ENCODE measurements around the gene FBXO31. TPM values are rescaled to one million over a fixed set of nuclear protein-coding genes. Genes with fewer than 3 reads are reported as not detected.

The FBXO31 gene
- total RNA-seq, 4 donors from 2014 or later = 89.4 to 241 (median 147) TPM

GRCh38 chr16:87425941-87426340, 42.4 kb upstream of the FBXO31 start:
- Histone ChIP-seq H3K36me3 (peaks cover 2 to 54% (median 7%) of the 10 kb centered on the region in 3 donors), H3K4me3 (no peak overlapping the region), H3K9me3 (no peaks in the 10 kb centered on the region), H3K4me1 (no peaks in the 10 kb centered on the region), H3K27ac (no peak overlapping the region), H3K27me3 (no peaks in the 10 kb centered on the region)
- DNase-seq (ENCODE audit: low spot score in 2 of 2) = no peak
- WGBS, 2 donors = 87 to 93% methylated on average over 12 of the region's 12 CpGs
- TF ChIP-seq CTCF (IDR thresholded peaks at IDR 0.05) (no peak), POLR2A (IDR thresholded peaks at IDR 0.05) (no peak)

DNA sequence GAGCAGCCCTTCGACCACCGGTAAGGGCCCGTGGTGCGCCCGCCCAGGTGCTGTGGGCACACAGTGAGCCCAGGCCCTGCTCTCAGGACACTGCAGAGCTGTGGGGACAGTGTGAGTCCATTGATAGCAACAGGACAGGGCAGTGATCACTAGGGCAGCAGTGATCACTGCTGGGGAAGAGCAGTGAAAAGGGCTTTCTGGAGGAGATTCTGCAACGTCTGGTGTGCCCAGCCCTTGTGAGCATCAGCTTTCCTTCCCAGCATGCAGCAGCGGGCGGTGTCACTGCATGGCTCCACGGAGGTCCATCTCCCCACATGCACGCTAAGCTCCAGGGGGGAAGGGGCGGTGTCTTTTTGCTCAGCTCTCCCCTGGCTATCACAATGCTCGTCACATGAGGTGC, 40.7 kb upstream of the FBXO31 start:
- Histone ChIP-seq H3K36me3 (peaks cover 2 to 60% (median 8%) of the 10 kb centered on the region in 3 donors), H3K4me1 (no peaks in the 10 kb centered on the region), H3K27ac (no peak overlapping the region), H3K27me3 (no peaks in the 10 kb centered on the region), H3K9me3 (no peaks in the 10 kb centered on the region), H3K4me3 (no peak overlapping the region)
- DNase-seq (ENCODE audit: low spot score in 2 of 2) = no peak
- WGBS, 2 donors = 76 to 84% methylated on average over 12 of the region's 12 CpGs
- TF ChIP-seq EP300 (IDR thresholded peaks at IDR 0.05) (no peak), POLR2A (IDR thresholded peaks at IDR 0.05) (no peak), CTCF (IDR thresholded peaks at IDR 0.05) (no peak)

- DNase-seq (ENCODE audit: low spot score in 2 of 2) = no peak
- no peaks in the 10 kb centered on the region for H3K9me3 ChIP-seq
- H3K36me3 ChIP-seq = peaks cover 2 to 69% (median 11%) of the 10 kb centered on the region in 3 donors
- H3K4me1 ChIP-seq = no peaks in the 10 kb centered on the region
- no peak overlapping the region for H3K4me3 ChIP-seq
- TF ChIP-seq POLR2A (IDR thresholded peaks at IDR 0.05) = no peak
- no peak for TF ChIP-seq EP300 (IDR thresholded peaks at IDR 0.05)
- no peak for TF ChIP-seq CTCF (IDR thresholded peaks at IDR 0.05)
- no peak overlapping the region for H3K27ac ChIP-seq
- WGBS, 2 donors = 95% methylated on average over 15 of the region's 15 CpGs
- no peaks in the 10 kb centered on the region for H3K27me3 ChIP-seq
These were observed 39.9 kb upstream of the FBXO31 start for GRCh38 chr16:87423429-87423828.

DNA sequence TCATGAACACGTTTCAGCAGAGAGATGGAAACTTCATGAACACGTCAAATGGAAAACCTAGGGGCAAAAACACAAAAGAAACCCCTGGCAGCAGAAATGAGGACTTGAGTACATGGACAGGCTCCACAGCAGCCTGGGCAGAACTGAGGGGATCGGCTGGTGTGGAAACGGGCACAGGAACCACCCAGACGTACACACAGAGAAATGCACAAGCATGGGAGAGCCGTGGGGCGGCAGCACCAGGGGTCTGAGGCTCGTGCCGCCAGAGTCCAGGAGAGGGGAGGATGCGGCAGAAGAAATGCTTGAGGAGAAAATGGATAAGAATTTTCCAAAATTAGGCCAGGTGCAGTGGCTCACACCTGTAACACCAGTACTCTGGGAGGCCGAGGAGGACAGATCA, 38.5 kb upstream of the FBXO31 start:
- Histone ChIP-seq H3K9me3 (no peaks in the 10 kb centered on the region), H3K27ac (no peak overlapping the region), H3K36me3 (peaks cover 2 to 82% (median 11%) of the 10 kb centered on the region in 3 donors), H3K27me3 (no peaks in the 10 kb centered on the region), H3K4me3 (no peak overlapping the region), H3K4me1 (no peaks in the 10 kb centered on the region)
- no peak for TF ChIP-seq EP300 (IDR thresholded peaks at IDR 0.05)
- no peak for TF ChIP-seq CTCF (IDR thresholded peaks at IDR 0.05)
- TF ChIP-seq POLR2A (IDR thresholded peaks at IDR 0.05) = no peak
- 92 to 96% methylated on average over 11 of the region's 11 CpGs for WGBS, 2 donors
- no peak for DNase-seq (ENCODE audit: low spot score in 2 of 2)

DNA sequence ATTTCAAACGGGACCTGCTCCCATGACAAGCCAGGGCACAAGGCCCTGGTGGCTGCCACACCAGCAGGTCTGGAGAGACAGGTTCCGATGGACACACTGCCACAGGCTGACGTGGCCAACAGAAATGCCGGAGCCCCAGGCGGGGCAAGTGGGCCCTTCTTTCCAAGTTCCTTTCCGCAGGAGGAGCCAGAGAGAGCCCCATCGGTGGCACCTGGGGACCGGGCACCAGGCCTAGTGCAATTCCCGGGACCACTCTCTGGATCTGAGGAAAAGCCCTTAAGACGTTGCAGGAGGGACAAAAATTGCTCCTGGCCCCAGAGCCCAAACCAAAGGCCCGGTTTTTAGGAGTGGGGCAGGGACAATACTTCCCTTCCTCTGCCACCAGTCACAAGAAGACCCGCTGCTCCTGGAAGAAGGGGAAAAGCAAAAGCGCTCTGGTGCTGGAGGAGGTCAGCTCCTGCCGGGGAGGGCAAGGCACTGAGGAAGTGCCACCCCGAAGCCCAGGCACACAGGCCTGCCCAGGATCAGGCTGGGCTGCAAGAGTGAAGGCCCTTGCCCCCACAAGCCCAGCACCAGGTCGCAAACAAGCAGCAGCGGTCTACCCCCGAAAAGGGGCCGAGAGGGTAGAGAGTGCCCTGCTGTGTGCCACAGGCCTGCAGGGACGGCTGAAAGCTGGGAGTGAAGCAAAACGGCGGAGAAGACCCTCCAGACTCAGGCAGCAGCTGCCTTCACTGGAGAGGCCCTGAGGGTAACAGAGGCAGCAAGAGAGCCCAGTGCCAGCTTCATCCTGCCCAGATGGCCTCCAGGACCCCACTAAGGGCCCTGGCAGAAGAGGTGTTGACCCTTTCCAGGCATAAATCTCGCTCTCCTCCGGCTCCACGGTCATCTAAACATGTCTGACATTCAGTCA, 37.7 kb upstream of the FBXO31 start:
- Histone ChIP-seq H3K27me3 (no peaks in the 10 kb centered on the region), H3K9me3 (no peaks in the 10 kb centered on the region), H3K4me3 (no peak overlapping the region), H3K36me3 (peaks cover 2 to 82% (median 11%) of the 10 kb centered on the region in 3 donors), H3K4me1 (no peaks in the 10 kb centered on the region), H3K27ac (no peak overlapping the region)
- WGBS, 2 donors = 92 to 94% methylated on average over 20 to 23 of the region's 25 CpGs
- no peak for DNase-seq (ENCODE audit: low spot score in 2 of 2)
- TF ChIP-seq POLR2A (IDR thresholded peaks at IDR 0.05) (no peak), CTCF (IDR thresholded peaks at IDR 0.05) (no peak), EP300 (IDR thresholded peaks at IDR 0.05) (no peak)
